GM12874 (cell line): ENCODE measurements around the gene DNAJB2.

Source experiments
- CTCF ChIP-seq: IDR thresholded peaks from 2 replicates; pipeline ENCODE4 v1.5.1; 2011; ENCODE audit warnings: low read depth, mild to moderate bottlenecking, control low read depth, low read length, moderate library complexity; ENCODE audit not compliant: insufficient read depth

The DNAJB2 gene

GRCh38 chr2:219277703-219278654 is 1.2 kb upstream of the DNAJB2 start:
- peak; percentile 98 for TF ChIP-seq CTCF

GRCh38 chr2:219278655-219279150 is 463 bp upstream of the DNAJB2 start:
- TF ChIP-seq CTCF: no peak

GRCh38 chr2:219279916-219280516 is 850 bp downstream of the DNAJB2 start:
- TF ChIP-seq CTCF: no peak

GRCh38 chr2:219280651-219281050 is 1.5 kb downstream of the DNAJB2 start:
- no peak for TF ChIP-seq CTCF

- no peak for TF ChIP-seq CTCF
These were observed 2.4 kb downstream of the DNAJB2 start for GRCh38 chr2:219281588-219281987.

GRCh38 chr2:219282375-219282774 is 3.2 kb downstream of the DNAJB2 start:
- TF ChIP-seq CTCF: no peak

- no peak for TF ChIP-seq CTCF
These were observed 3.9 kb downstream of the DNAJB2 start for GRCh38 chr2:219282943-219283581.
